ENCODE data around the gene ITGA11.

DNA sequence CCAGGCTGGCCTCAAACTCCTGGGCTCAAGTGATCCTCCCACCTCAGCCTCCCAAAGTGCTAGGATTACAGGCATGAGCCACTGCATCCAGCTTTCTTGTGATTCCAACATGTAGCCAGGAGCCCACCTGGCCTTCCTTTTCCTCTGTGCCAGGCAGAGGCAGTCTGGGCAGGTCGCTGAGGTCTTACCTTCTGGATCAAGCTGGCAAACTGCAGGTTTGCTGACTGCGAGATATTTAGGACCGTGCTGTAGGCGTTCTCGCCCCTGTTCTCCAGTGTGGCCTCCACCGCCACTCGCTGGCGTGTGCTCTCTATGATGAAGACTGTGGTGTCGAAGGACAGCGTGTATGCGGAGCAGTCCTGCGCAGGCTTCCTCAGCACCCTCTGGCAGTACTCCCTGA lies 112.0 kb downstream of the ITGA11 start:
- TF ChIP-seq POLR2AphosphoS5 (IDR thresholded peaks at IDR 0.05): no peak
- TF ChIP-seq, protein P1, sequence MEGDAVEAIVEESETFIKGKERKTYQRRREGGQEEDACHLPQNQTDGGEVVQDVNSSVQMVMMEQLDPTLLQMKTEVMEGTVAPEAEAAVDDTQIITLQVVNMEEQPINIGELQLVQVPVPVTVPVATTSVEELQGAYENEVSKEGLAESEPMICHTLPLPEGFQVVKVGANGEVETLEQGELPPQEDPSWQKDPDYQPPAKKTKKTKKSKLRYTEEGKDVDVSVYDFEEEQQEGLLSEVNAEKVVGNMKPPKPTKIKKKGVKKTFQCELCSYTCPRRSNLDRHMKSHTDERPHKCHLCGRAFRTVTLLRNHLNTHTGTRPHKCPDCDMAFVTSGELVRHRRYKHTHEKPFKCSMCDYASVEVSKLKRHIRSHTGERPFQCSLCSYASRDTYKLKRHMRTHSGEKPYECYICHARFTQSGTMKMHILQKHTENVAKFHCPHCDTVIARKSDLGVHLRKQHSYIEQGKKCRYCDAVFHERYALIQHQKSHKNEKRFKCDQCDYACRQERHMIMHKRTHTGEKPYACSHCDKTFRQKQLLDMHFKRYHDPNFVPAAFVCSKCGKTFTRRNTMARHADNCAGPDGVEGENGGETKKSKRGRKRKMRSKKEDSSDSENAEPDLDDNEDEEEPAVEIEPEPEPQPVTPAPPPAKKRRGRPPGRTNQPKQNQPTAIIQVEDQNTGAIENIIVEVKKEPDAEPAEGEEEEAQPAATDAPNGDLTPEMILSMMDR (IDR thresholded peaks at IDR 0.05): no peak

All from stomach (tissue), 4 donors.